ENCODE measurements around the gene CDC16.
A peak's percentile ranks its signal among the peaks of the same experiment; 100 is the strongest.
"Not testable (repeated sequence)": the region's sequence is repeated elsewhere in the genome, so short reads cannot be mapped to it uniquely, and the experiment has no call there.

The CDC16 gene, protein sequence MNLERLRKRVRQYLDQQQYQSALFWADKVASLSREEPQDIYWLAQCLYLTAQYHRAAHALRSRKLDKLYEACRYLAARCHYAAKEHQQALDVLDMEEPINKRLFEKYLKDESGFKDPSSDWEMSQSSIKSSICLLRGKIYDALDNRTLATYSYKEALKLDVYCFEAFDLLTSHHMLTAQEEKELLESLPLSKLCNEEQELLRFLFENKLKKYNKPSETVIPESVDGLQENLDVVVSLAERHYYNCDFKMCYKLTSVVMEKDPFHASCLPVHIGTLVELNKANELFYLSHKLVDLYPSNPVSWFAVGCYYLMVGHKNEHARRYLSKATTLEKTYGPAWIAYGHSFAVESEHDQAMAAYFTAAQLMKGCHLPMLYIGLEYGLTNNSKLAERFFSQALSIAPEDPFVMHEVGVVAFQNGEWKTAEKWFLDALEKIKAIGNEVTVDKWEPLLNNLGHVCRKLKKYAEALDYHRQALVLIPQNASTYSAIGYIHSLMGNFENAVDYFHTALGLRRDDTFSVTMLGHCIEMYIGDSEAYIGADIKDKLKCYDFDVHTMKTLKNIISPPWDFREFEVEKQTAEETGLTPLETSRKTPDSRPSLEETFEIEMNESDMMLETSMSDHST

DNA sequence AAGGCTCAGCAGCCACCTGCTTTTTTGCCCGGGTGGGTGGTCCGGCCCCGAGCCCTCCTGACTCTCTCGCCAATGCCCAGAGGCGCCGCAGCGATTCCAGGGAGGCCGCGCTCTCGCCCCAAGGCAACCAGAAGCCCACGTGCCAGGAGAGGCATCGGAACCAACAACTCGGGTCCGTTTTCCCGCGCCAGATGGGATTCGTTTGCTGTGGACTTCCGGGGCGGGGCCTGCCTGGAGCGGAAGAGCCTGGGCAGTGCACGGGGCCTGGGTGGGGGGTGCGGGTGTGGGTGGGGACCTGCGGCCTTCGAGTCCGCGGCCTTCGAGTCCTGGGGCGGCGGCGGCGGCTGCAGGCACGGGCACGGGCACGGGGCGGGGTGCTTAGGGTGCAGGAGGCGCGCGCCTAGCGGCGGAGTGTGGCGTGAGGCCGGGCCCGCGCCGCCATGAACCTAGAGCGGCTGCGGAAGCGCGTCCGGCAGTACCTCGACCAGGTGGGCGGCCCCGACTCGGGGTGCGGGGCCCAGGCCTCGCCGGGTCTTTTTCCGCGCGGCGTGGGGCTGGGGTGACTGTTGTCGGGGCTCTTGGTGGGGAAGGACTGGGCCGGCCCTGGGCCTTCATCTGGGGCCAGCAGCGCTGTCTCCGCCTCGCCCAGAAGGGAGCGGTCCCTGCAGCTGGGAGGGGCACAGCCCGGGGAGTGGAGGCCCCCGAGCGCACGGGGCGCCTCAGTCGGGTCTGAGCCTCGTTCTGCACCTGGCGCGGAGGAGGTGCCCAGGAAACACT is at the start of gene CDC16:
CDC16 (plus strand) TSS at position 253 of the 777 bp plus-strand sequence; CDS start at position 441, 188 bp downstream.
- DNase-seq = peak; percentile 95

DNA sequence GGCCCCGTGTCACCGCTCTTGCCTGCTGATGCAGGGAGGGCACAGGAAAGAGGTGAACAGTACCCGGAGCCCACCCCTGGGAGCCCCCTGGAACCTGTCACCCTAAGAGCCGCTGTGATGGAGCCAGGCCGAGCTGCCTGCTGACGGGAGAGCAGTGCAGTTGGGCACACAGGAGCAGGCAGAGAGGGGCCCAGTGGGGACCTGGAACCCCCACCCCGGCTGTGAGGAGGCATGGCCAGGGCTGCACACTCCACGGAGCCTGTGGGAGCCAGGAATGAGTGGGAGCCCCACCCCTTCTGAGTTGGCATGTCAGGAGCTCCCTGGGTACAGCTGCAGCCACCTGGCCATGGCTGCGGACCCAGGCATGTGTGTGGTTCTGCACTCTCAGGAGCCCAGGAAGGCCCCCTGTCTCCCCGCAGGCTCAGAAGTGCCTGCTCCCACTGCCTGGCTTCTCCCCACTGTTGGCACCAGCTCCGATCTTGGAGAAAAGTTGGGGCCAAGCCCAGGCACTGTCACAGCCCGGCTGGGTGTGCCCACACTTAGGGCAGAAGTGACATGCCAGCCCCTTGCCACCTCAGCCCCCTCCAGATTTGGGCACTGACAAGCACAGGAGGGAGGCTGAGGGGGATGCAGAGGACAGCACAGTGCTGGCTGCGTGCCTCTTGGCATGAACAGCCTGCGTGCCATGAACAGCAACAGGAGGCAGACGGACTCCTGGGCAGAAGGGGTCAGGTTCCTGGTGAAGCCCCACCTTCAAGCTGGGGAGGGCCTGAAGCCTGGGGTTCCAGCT is 49.3 kb upstream of the CDC16 start:
- no peak for DNase-seq

DNA sequence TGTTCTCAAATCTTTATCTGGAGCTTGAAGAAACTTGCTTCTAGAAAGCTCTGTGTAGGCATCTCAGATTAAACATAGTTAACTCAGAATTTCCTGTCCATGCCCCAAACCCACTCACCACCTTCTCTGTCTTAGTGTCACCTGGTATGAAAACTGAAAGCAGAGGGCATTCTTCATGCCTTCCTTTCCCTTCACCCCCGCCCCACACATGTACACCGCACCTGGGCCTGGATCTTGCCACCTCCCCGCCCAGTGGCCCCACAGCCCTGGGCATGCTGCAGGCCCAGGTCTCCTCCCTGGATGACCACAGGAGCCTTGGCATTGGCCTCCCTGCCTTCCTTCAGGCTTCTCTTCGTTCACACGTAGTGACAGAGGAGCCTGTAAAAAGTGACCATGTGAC is 39.8 kb upstream of the CDC16 start:
- peak; percentile 23 for DNase-seq

DNA sequence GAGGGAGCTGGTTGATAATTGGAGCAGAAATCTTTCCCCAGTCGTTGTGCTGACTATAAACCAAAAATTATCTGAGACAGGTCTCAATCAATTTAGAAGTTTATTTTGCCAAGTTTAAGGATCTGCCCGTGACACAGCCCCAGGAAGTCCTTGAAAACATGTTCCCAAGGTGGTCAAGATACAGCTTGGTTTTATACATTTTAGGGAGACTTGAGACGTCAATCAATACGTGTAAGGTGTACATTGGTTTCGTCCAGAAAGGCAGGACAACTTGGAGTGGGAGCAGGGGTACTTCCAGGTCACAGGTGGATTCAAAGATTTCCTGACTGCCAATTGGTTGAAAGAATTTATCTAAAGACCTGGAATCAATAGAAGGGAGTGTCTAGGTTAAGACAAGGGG is 38.1 kb upstream of the CDC16 start:
- no peak for DNase-seq

DNA sequence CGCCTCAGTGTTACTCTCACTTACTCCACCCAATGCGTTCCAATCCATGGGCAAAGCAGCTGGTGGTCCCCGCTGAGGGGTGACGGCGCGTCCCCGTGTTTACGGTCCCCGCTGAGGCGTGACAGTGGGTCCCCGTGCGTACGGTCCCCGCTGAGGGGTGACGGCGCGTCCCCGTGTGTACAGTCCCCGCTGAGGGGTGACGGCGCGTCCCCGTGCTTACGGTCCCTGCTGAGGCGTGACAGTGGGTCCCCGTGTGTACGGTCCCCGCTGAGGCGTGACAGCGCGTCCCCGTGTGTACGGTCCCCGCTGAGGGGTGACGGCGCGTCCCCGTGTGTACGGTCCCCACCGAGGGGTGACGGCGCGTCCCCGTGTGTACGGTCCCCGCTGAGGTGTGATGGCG is 36.1 kb upstream of the CDC16 start:
- no peak for DNase-seq

DNA sequence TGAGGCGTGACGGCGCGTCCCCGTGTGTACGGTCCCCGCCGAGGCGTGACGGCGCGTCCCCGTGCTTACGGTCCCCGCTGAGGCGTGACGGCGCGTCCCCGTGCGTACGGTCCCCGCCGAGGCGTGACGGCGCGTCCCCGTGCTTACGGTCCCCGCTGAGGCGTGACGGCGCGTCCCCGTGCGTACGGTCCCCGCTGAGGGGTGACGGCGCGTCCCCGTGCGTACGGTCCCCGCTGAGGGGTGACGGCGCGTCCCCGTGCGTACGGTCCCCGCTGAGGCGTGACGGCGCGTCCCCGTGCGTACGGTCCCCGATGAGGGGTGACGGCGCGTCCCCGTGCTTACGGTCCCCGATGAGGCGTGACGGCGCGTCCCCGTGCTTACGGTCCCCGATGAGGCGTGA is 35.2 kb upstream of the CDC16 start:
- DNase-seq = not testable (repeated sequence)

DNA sequence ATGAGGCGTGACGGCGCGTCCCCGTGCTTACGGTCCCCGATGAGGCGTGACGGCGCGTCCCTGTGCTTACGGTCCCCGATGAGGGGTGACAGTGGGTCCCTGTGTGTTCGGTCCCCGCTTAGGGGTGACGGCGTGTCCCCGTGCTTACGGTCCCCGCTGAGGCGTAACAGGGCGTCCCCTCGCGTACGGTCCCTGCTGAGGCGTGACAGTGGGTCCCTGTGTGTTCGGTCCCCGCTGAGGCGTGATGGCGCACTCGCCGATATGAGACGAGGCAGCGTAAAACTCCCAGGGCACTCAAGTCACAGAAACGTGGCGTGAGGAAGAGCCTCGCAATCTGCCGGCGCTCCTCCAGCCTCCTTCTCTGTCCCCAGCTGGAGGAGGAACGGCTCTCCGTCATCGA is 34.7 kb upstream of the CDC16 start:
- DNase-seq = no peak

DNA sequence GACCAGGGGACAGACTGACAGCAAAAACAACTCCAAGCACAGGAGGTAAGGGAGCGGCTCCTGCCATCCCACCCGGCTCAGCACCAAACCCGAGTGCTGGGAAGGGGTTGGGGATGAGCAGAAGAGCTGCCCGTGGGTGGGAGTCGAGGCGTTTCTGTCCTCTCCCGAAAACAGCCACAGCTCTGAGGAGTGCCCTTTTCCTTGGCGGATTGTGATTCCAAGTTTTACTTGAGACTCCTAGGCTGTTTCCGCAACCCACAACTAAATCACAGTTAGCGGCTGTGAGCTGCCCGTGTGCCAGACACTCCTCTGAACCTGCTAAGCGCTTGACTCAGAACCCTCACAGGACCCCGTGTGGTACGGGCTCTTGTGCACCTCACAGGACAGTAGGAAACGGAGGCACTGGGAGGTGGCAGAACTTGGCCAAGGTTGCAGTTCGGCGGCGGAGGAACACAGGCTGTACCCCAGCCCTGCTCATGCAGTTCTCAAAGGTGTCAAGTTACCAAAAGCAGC is 34.2 kb upstream of the CDC16 start:
- DNase-seq = no peak

DNA sequence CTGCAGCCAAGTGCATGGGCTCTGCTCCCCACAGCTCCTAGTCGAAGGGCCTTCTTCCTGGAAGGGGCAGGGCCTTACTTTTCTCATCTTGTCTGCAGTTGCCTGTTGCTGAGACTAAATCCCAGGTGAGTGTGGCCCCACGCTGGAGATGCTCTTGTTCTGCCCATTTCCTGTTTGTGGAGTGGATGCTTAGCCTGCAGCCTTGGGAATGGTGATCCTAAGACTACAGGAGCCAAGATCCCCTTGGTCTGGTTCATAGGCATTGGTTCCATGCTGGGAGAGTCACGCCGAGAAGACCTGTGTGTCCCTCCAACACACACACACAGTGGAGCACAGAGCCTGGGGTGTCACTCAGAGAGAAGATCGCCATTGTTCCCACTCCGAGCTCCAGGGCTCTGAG is 32.1 kb upstream of the CDC16 start:
- DNase-seq = no peak

DNA sequence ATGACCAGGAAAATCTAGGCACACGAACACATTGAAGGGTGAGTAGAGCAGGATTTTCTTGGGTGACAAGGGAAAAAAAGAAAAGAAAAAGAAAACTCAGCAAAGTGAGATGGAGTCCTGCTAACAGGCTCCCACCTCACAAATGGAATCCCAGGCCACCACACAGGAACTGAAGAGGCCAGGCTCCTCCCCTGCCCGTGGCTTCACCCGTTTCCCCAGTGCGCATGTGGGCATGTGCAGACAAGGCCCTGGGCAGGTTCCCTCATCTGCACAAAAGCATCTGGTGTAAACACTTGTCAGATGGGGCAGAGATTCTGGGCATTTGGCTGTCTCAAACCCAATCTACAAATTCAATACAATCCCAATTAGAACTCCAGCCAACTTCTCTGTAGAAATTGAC is 31.2 kb upstream of the CDC16 start:
- DNase-seq = peak; percentile 37

DNA sequence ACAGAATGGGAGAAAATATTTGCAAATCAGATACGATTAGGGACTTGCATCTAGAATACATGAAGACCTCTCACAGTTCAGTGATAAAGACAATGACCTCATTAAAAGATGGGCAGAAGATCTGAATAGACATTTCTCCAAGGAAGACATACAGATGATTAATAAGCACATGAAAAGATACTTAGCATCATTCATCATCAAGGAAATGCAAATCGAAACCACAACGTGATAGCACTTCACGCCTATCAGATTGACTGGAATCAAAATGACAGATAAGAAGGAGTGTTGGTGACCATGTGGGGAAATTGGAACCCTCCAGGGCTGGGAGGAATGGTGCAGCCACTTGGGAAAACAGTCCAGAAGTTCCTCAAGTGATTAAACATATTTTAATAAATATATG is 29.8 kb upstream of the CDC16 start:
- DNase-seq = no peak

DNA sequence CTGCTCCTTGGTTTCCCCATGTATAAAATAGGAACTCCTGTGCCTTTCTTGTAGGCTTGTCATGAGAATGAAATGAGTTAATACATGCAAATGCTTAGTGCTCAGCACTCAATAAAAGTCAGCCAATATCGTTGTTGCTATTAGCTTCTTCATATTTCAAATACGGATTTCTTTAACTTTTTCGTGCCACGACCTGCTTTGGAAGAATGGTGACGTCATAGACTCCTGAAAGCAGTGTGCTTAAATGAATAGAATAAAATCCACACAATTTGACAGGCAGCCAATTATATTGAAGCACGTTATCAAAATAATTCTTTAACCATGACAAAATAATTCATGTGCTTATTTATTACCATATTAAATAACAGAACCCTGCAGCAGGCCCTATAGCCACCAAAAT is 26.6 kb upstream of the CDC16 start:
- DNase-seq = no peak

DNA sequence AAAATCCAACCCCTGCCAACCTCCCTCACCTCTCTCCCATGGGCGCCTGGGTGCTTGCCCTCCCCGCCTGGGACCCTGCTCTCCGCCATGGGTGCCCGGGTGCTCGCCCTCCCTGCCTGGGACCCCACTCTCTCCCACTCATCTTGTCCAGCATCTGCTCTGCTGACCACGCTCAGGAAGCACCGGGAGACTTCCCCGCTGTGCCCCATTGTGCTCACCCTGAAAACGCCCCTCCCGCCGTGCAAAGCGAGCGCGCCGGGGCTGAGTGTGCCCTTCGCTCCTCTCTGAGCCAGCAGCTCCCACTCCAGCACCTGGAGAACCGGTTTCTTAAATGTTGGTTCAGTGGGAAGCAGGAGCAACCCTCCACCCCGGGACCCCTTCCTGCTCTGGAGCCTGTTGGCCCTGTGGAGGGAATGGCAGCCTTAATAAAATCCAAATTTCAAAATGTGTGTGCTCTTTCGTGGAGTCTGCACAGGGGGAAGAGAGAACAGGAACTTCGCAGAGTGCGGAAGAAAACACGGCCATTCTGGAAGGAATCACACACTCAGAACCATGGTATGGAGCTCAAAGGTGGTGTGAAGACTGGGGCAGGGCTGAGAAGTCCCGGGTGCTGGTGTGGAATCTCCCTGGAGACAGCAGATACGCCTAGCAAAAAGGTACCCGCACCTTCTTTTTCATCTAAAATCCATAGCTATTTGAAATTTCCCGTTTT is 23.1 kb upstream of the CDC16 start:
- no peak for DNase-seq

DNA sequence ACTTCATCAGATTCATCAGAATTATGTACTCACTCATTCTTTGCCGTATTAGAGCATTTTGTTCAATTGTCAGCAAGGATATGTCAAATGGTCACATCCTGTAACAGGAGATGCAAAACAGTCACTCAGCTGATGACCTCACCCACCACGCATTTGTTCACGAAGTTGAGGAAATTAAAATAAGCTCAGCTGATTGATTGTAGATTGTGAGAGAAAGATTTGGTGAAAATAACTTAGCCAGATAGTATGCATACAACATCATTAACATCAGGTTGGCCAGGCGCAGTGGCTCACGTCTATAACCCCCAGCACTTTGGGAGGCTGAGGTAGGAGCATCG is 22.6 kb upstream of the CDC16 start:
- DNase-seq = no peak

DNA sequence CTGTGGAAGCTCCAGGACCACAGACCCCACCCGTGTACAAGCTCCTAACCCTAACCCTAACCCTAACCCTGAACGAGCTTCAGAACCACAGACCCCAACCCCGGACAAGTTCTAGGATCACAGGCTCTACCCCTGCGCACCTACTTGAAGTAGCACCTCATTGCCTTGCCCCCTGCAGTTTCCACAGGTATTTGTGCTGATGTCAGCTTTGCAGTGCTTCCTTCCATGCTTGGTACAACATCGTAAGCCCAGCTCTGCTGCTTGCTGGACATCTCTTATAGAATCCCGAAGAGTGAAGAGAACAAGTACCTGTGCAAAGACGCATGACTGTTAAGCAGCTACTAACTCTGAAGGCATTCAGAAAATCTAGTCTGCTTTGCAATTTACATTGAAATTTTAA is 20.7 kb upstream of the CDC16 start:
- no peak for DNase-seq

DNA sequence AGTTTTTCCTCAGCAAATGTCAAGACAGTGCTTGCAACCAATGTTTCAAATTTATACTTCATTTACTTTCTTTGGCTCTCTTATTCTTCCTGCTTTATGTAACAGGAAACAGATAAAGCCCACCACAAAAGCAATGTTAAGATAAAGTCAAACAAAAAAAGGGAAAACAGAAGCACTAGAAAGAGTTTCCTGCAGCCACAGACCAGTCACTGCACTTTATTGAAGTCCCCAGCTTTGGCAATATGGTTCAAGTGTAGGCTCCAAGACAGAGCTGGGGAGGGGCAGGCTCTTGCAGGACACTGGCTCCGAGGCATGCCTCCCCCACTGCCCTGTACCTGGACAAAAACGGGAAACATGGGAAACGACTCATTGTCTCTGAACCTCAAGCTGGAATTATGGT is 15.3 kb upstream of the CDC16 start:
- DNase-seq = no peak

DNA sequence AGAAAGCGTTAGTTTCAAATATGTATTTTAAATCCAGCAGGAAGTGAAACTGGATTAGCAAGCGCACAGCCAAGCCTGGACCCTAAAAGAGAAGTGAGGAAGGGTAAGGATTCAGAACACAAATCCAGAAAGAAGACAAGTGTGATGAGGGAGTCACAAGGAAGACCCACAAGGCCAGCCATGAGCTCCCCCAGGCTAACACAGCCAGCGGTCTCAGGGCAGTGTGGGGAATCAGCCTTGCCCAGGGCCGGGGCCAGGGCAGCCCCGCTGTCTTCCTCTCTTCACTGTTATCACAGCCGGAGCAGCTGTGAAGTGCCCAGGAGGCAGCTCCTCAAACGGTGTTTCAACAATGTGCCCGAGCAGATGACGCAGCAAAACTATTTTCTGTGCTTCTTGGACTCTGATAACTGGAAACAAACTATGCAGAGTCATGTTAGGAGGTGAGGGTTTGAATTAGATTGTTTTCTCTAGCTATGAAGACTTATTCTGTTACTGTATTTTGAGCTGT is 12.2 kb upstream of the CDC16 start:
- DNase-seq = no peak

DNA sequence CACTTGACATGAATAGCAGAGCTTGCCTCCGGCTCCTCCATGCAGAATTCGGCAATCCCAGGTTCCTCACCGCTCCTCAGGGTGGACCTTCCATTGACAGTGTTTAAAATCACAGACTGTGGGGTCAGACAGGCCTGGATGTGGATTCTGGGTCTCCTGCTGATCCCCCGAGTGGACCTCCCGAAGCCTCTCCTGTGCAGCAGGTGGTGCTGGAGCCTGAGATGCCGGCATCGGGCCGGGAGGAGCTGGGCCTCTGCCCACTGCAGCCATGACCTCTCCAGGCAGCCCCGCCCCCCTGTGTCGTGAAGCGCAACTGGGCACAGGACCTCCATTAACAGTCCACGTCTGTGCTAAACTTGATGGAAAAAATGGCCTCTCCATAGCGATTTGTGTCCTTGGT is 10.5 kb upstream of the CDC16 start:
- no peak for DNase-seq

DNA sequence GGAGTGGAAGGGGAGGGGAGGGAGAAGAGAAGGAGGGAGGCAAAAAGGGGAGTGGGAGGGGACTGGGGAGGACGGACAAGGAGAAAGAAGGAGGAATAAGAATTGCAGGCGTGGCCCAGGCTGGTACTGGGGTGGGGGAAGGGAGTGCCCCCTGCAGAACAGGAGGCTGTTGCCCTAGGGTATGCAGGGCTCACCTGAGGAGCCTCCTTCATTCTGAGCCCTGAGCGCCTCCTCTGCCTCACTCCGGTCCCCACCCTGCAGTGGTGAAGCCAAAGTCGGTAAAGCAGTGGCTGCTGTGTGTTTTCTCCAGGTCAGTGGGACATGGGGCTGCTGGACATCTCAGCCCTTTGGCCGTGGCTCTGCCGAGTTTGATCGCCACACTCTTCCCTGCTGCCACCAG is 9.1 kb upstream of the CDC16 start:
- DNase-seq = peak; percentile 20

DNA sequence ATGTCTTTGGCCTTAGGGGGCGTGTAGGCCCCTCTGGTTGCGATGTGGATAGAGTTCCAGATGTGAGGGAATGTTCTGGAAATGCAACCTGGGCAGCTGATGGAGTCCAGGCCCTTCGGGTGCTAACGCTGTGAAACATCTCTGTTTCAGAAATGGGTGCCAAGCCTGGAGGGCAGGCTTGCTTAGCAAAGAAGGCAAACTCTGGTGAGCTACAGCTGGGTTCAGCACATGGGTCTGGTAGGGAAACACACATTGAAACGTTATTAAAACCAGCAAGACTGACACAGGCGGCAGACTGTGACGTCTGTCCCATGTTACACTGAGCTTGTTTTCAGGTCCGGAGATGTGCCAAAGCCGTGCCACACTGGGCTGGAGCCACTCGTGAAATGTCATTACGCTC is 8.6 kb upstream of the CDC16 start:
- no peak for DNase-seq

DNA sequence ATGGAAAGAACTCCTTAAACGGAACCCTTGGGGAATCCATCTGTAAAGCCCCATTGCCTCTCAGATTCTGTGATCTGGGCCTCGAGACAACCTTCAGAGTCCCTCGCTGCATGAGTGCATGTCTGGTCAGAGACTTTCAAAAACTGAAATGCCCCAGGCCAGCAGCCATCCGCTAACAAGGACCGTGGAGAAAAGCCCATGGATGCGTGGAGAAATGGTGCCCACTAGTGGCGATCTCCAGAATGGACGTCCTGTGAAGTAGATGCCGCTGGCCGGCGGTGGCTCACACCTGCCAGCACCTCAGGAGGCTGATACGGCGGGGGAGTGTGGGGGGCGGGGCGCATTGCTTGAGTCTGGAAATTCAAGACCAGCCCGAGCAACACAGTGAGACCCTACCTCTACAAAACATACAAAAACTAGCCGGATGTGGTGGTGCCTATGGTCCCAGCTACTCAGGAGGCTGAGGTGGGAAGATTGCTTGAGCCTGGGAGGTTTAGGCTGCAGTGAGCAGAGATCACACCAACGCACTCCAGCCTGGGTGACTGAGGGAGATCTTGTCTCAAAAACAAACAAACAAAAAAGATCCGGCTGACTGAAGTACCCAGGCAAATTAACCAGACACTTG is 7.9 kb upstream of the CDC16 start:
- peak; percentile 92 for DNase-seq

DNA sequence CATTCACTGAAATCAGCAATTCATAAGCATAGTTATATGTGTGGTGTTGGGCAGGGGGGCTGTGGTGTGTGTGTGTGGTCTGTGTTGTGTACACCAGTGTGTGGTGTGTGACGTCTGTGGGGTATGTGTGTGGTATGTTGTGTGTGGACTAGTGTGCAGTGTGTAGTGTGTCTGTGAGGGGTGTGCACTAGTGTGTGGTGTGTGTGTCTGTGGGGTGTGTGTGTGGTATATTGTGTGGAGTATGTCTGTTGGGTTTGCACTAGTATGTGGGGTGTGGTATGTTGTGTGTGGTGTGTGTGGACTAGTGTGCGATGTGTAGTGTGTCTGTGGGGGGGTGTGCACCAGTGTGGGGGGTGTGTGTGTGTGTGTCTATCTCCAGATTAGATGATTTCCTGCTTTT is 7.2 kb upstream of the CDC16 start:
- DNase-seq = no peak
